Adrenal gland (tissue), 5 donors: Measurements from ENCODE around the gene PHC1.

ENCODE experiments used
- POLR2A ChIP-seq, 2 donors: fragments of 450-650 bp; IDR thresholded peaks; one replicate each; pipeline ENCODE4 v1.6.1; 2017; ENCODE audit warnings: antibody characterized with exemption in 2 of 2, mild to moderate bottlenecking in 2 of 2, moderate library complexity in 1 of 2
- TF ChIP-seq, protein P1 (sequence below), 6 experiments: fragments of 450-650 bp in 4 of 6; fragments of 200-600 bp in 2 of 6; sonication (generic) in 1 of 6; IDR thresholded peaks; 1 replicate in 5 of 6; 2 replicates in 1 of 6; pipeline versions ENCODE4 v1.5.1 to v1.8.0; 2016 to 2021; ENCODE audit warnings: antibody characterized with exemption in 6 of 6, mild to moderate bottlenecking in 2 of 6, moderate library complexity in 1 of 6
- donor health status: DM: no; HTN: no; CAD: no.

GRCh38 chr12:8911606-8912268 lies 2.6 kb upstream of the PHC1 start:
- TF ChIP-seq, protein P1, sequence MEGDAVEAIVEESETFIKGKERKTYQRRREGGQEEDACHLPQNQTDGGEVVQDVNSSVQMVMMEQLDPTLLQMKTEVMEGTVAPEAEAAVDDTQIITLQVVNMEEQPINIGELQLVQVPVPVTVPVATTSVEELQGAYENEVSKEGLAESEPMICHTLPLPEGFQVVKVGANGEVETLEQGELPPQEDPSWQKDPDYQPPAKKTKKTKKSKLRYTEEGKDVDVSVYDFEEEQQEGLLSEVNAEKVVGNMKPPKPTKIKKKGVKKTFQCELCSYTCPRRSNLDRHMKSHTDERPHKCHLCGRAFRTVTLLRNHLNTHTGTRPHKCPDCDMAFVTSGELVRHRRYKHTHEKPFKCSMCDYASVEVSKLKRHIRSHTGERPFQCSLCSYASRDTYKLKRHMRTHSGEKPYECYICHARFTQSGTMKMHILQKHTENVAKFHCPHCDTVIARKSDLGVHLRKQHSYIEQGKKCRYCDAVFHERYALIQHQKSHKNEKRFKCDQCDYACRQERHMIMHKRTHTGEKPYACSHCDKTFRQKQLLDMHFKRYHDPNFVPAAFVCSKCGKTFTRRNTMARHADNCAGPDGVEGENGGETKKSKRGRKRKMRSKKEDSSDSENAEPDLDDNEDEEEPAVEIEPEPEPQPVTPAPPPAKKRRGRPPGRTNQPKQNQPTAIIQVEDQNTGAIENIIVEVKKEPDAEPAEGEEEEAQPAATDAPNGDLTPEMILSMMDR (IDR thresholded peaks at IDR 0.05) = no peak
- TF ChIP-seq POLR2A (IDR thresholded peaks at IDR 0.05) = no peak
